Loucy (cell line): ENCODE results near the gene CABLES1.

Experiments used
- H2AFZ ChIP-seq: fragments of 200-600 bp; sonication (generic); 2 replicates; pipeline ENCODE4 v1.6.0; 2016; ENCODE audit warnings: antibody characterized with exemption, mild to moderate bottlenecking, low read length, moderate library complexity
- H3F3A ChIP-seq: fragments of 200-600 bp; 2 replicates; pipeline ENCODE4 v1.6.0; 2016; ENCODE audit warnings: antibody characterized with exemption, low read depth, mild to moderate bottlenecking
- H3K27me3 ChIP-seq: fragments of 200-600 bp; sonication (generic); 2 replicates; pipeline ENCODE4 v1.6.1; 2014; ENCODE audit warnings: low read length, mild to moderate bottlenecking; ENCODE audit not compliant: insufficient read depth, poor library complexity, severe bottlenecking
- H3K36me3 ChIP-seq: fragments of 200-600 bp; sonication (generic); 2 replicates; pipeline ENCODE4 v1.6.1; 2016; ENCODE audit warnings: low read length; ENCODE audit not compliant: insufficient read depth
- H3K4me1 ChIP-seq: fragments of 200-600 bp; sonication (generic); 2 replicates; pipeline ENCODE4 v1.5.1; 2014; ENCODE audit warnings: low read length, mild to moderate bottlenecking; ENCODE audit not compliant: insufficient read depth, poor library complexity, severe bottlenecking
- H3K4me2 ChIP-seq: fragments of 200-600 bp; sonication (generic); 2 replicates; pipeline ENCODE4 v1.6.0; 2014; ENCODE audit warnings: antibody characterized with exemption, low read length, low read depth, mild to moderate bottlenecking; ENCODE audit not compliant: poor library complexity, severe bottlenecking
- H3K4me3 ChIP-seq: fragments of 200-600 bp; sonication (generic); 2 replicates; pipeline ENCODE4 v1.5.1; 2014; ENCODE audit warnings: low read length, mild to moderate bottlenecking, mixed read lengths; ENCODE audit not compliant: poor library complexity, severe bottlenecking
- H3K79me2 ChIP-seq: fragments of 200-600 bp; sonication (generic); 2 replicates; pipeline ENCODE4 v1.6.1; 2014; ENCODE audit warnings: low read length; ENCODE audit not compliant: insufficient read depth
- H3K9ac ChIP-seq: fragments of 200-600 bp; sonication (generic); 2 replicates; pipeline ENCODE4 v1.6.0; 2014; ENCODE audit warnings: mild to moderate bottlenecking, low read depth, low read length, moderate library complexity; ENCODE audit not compliant: poor library complexity, severe bottlenecking
- H3K9me2 ChIP-seq: fragments of 200-600 bp; sonication (generic); replicated peaks from 2 replicates; pipeline ENCODE4 v1.6.1; 2016; ENCODE audit warnings: low read depth, low read length, mixed read lengths
- H3K9me3 ChIP-seq: fragments of 200-600 bp; sonication (generic); 2 replicates; pipeline ENCODE4 v1.6.1; 2014; ENCODE audit warnings: mild to moderate bottlenecking, antibody characterized with exemption, low read length, low read depth; ENCODE audit not compliant: insufficient read depth
- H4K20me1 ChIP-seq: fragments of 200-600 bp; sonication (generic); 2 replicates; pipeline ENCODE4 v1.6.0; 2014; ENCODE audit warnings: antibody characterized with exemption, low read length, mild to moderate bottlenecking; ENCODE audit not compliant: insufficient read depth, poor library complexity, severe bottlenecking
- CTCF ChIP-seq: fragments of 200-600 bp; sonication (generic); conservative IDR thresholded peaks from 2 replicates; pipeline ENCODE4 v1.5.1; 2014; ENCODE audit warnings: mild to moderate bottlenecking, antibody characterized with exemption, low read length
- EZH2phosphoT487 ChIP-seq: fragments of 200-600 bp; IDR thresholded peaks from 2 replicates; pipeline ENCODE4 v1.6.1; 2018; ENCODE audit warnings: antibody characterized with exemption, mild to moderate bottlenecking, moderate library complexity, borderline replicate concordance

CABLES1 gene

GRCh38 chr18:23237524-23238151, 102.4 kb downstream of the CABLES1 start:
- Histone ChIP-seq H3K9ac (no peak overlapping the region), H3K4me3 (no peak overlapping the region), H2AFZ (no peak overlapping the region), H3K79me2 (no peaks in the 10 kb centered on the region), H3K36me3 (peaks cover 17% of the 10 kb centered on the region; the same call in 1 of the 2 replicates), H3F3A (no peaks in the 10 kb centered on the region), H4K20me1 (no peaks in the 10 kb centered on the region), H3K4me2 (no peak overlapping the region), H3K9me2 (no peaks in the 10 kb centered on the region), H3K4me1 (peaks cover 5% of the 10 kb centered on the region), H3K27me3 (no peaks in the 10 kb centered on the region), H3K9me3 (no peaks in the 10 kb centered on the region)
- TF ChIP-seq CTCF = no peak; the same call in 1 of the 2 replicates
- TF ChIP-seq EZH2phosphoT487 = no peak

GRCh38 chr18:23238152-23238531, 102.9 kb downstream of the CABLES1 start:
- Histone ChIP-seq H3K9me2 (no peaks in the 10 kb centered on the region), H3K9ac (no peak overlapping the region), H3K4me3 (no peak overlapping the region), H3F3A (no peaks in the 10 kb centered on the region), H3K4me2 (no peak overlapping the region), H3K4me1 (peaks cover 5% of the 10 kb centered on the region), H3K9me3 (no peaks in the 10 kb centered on the region), H3K27me3 (no peaks in the 10 kb centered on the region), H4K20me1 (no peaks in the 10 kb centered on the region), H3K36me3 (peaks cover 17% of the 10 kb centered on the region; the same call in 1 of the 2 replicates), H2AFZ (no peak overlapping the region), H3K79me2 (no peaks in the 10 kb centered on the region)
- TF ChIP-seq CTCF (no peak), EZH2phosphoT487 (no peak)

- peaks cover 17% of the 10 kb centered on the region; the same call in 1 of the 2 replicates for H3K36me3 ChIP-seq
- H3K9ac ChIP-seq = no peak overlapping the region
- peaks cover 5% of the 10 kb centered on the region for H3K4me1 ChIP-seq
- H3K9me2 ChIP-seq = no peaks in the 10 kb centered on the region
- TF ChIP-seq EZH2phosphoT487 (no peak), CTCF (no peak)
- H3F3A ChIP-seq = no peaks in the 10 kb centered on the region
- H3K4me2 ChIP-seq = no peak overlapping the region
- no peaks in the 10 kb centered on the region for H3K27me3 ChIP-seq
- no peak overlapping the region for H2AFZ ChIP-seq
- H3K79me2 ChIP-seq = no peaks in the 10 kb centered on the region
- H3K9me3 ChIP-seq = no peaks in the 10 kb centered on the region
- no peak overlapping the region for H3K4me3 ChIP-seq
- no peaks in the 10 kb centered on the region for H4K20me1 ChIP-seq
Observed at GRCh38 chr18:23238651-23239349, 103.5 kb downstream of the CABLES1 start.
